Measurements from ENCODE around the gene KDM6B.

Gene KDM6B

DNA sequence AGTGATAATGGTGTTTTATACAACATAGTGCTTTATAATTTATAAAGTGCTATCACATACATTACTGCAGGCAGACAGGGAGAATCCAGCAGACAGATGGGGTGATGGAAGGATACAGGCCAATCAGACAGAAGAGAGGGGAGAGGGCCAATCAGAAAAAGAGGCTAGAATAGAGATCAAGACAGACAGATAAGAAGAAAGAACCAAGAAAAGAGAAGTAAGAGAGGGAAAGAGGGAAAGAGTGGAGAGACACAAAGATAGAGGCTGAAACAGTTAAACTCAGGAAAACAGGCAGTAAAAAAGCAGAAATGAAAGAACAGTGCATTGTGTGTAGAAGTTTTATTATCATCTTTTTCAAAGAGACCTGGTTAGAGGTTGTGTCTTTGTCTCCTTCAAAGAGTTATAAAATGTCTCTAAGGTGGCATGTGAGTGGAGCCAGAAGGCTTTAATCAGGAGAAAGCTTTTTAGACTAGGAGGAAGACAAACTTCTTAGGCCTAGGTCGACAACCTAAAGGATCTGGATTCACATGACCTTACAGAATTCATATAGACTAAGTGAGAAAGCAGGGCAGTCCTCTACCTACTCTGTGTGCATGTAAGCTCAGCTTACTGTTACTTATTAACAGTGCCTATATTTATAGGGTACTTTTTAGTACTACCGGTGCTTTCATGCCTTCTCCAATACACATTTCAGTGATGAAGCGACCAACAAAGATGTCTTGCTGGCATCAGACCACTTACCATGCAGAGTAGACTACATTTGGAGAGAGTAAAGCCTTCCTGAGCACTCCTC lies 46.3 kb downstream of the KDM6B start:
- in situ Hi-C loops (cut with MboI; ENCODE audit: low pct_unique_long_range_greater_than_20kb, low sequenced_read_pairs, unreplicated experiment), result no loop called here
- DNase-seq (ENCODE audit: low spot score), result no peak
- TF ChIP-seq, protein P1, sequence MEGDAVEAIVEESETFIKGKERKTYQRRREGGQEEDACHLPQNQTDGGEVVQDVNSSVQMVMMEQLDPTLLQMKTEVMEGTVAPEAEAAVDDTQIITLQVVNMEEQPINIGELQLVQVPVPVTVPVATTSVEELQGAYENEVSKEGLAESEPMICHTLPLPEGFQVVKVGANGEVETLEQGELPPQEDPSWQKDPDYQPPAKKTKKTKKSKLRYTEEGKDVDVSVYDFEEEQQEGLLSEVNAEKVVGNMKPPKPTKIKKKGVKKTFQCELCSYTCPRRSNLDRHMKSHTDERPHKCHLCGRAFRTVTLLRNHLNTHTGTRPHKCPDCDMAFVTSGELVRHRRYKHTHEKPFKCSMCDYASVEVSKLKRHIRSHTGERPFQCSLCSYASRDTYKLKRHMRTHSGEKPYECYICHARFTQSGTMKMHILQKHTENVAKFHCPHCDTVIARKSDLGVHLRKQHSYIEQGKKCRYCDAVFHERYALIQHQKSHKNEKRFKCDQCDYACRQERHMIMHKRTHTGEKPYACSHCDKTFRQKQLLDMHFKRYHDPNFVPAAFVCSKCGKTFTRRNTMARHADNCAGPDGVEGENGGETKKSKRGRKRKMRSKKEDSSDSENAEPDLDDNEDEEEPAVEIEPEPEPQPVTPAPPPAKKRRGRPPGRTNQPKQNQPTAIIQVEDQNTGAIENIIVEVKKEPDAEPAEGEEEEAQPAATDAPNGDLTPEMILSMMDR (IDR thresholded peaks at IDR 0.05; ENCODE audit: extremely low read depth, insufficient read depth, missing control alignments), result no peak

DNA sequence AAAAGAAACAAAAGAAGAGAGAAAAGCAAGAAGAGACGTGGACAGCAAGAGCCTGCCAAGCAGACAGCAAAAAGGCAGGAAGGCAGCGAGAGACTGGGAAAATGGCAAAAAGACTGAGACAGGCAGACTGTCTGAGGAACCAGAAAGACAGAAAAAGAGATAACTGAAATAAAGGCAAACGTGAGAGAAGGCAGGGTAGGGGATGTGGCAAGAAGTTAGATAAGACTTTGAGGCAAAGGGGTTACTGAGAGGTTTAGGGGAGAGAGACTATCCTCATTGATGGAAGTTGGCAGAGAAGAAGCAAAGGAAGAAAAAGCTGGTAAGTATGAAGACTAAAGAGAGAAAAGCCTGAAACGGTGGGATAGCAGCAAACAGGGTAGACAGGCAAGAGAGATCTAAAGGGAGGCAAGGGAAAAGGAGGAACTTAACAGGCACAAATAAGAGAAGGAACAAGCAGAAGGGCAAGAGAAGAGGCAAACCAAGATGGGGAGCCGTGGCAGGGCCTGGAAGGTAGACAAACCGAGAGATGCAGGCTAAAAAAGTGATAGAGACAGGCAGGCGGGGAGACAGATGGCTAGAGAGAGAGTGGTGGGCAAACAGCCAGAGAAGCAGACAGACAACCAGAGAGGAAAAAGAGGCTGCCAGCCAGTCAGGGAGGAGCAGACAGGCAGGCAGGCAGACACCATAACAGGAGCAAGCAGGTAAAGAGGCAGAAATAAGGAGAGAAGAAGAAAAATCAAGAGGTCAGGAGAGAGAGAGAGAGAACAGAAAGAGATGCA lies 47.4 kb downstream of the KDM6B start:
- in situ Hi-C loops (cut with MboI; ENCODE audit: low pct_unique_long_range_greater_than_20kb, low sequenced_read_pairs, unreplicated experiment), result no loop called here
- no peak for DNase-seq (ENCODE audit: low spot score)
- TF ChIP-seq, protein P1 (IDR thresholded peaks at IDR 0.05; ENCODE audit: extremely low read depth, insufficient read depth, missing control alignments), result no peak

DNA sequence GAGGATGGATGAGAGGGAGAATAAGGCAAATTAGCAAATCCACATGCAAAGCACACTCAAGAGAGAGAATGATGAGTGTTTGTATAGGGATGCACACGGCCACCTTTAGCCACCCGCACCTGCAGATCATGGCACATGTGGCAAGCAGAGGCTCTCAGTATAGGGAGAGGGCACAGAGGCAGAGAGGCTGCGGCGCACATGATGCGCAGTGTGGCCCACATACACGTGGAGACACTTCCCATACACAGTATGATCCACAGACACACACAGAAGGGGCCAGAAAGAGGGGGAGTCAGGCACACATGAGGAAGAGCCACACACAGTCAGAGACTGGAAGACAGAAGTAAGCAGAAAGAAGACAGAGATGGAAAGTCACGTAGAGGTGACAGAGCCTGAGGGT lies 48.1 kb downstream of the KDM6B start:
- TF ChIP-seq, protein P1 (IDR thresholded peaks at IDR 0.05; ENCODE audit: extremely low read depth, insufficient read depth, missing control alignments), result no peak
- in situ Hi-C loops (cut with MboI; ENCODE audit: low pct_unique_long_range_greater_than_20kb, low sequenced_read_pairs, unreplicated experiment), result no loop called here
- DNase-seq (ENCODE audit: low spot score), result no peak

DNA sequence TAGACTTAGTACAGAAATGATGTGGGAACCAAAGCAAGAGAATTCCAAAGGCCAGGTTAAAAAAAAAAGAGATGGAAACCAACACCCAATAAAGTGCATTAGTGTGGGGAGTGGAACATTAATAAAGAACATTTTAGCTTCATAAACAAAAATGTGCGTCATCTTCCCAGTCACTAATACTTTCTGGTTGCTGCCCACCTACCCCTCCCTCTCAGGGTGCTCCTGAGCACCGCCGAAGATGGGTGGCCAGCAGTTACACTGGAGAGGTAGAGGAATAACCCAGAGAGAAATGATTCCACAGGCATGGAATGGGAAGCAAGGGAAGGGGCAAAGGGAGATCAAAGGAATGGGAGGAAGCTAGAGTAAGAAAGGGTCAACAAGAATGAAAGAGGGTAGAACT lies 48.6 kb downstream of the KDM6B start:
- no peak for DNase-seq (ENCODE audit: low spot score)
- TF ChIP-seq, protein P1 (IDR thresholded peaks at IDR 0.05; ENCODE audit: extremely low read depth, insufficient read depth, missing control alignments), result no peak
- in situ Hi-C loops (cut with MboI; ENCODE audit: low pct_unique_long_range_greater_than_20kb, low sequenced_read_pairs, unreplicated experiment), result no loop called here
